ENCODE data around the gene ETFDH.

- TF ChIP-seq ZNF384 (IDR thresholded peaks at IDR 0.05; ENCODE audit: borderline replicate concordance, low read depth, low read length), result no peak
- no peak for TF ChIP-seq HDGF (IDR thresholded peaks at IDR 0.05)
- no peak for TF ChIP-seq ZNF274 (IDR thresholded peaks at IDR 0.05; ENCODE audit: insufficient read depth, insufficient read length)
These were observed 46.6 kb upstream of the ETFDH start for GRCh38 chr4:158625544-158625943.

All from GM12878 (cell line).